Measurements from ENCODE around the gene HCN3. TPM values are rescaled to one million over a fixed set of nuclear protein-coding genes. Genes with fewer than 3 reads are reported as not detected.

Gene HCN3
- polyA plus RNA-seq, 1 of the 3 experiments (the other 2 are of a cell fraction), result 9.7 TPM

- TF ChIP-seq YY1 (IDR thresholded peaks at IDR 0.05; ENCODE audit: low read depth) (0 out of 2 replicates have a peak, but pooled peaks have one; percentile 45), SMC3 (IDR thresholded peaks at IDR 0.05; ENCODE audit: low read depth, low read length) (no peak), RCOR1 (IDR thresholded peaks at IDR 0.05; ENCODE audit: low read length) (no peak), RXRA (IDR thresholded peaks at IDR 0.05; ENCODE audit: borderline replicate concordance, low read depth) (no peak), PBX3 (IDR thresholded peaks at IDR 0.05) (peak; percentile 75), NRF1 (IDR thresholded peaks at IDR 0.05; ENCODE audit: low read depth, low read length) (0 out of 2 replicates have a peak, but pooled peaks have one; percentile 10), NFIC (IDR thresholded peaks at IDR 0.05; ENCODE audit: borderline replicate concordance) (no peak; the same call in 1 of the 2 replicates), CHD2 (IDR thresholded peaks at IDR 0.05; ENCODE audit: low read length, partially characterized antibody) (peak; percentile 99), POLR2AphosphoS5 (IDR thresholded peaks at IDR 0.05; ENCODE audit: low read depth, low read length) (peak; percentile 84), EP300 (IDR thresholded peaks at IDR 0.05; ENCODE audit: borderline replicate concordance in 1 of 2, low read depth in 1 of 2, low read length in 1 of 2) (no peak), EZH2phosphoT487 (IDR thresholded peaks at IDR 0.05; ENCODE audit: borderline replicate concordance, low read depth) (no peak), CTCF (IDR thresholded peaks at IDR 0.05) (no peak), FOSL2 (IDR thresholded peaks at IDR 0.05; ENCODE audit: borderline replicate concordance, low read depth) (no peak), REST (IDR thresholded peaks at IDR 0.05; ENCODE audit: low read depth, low read length) (no peak), USF1 (IDR thresholded peaks at IDR 0.05; ENCODE audit: borderline replicate concordance, low read depth) (peak; percentile 82; the same call in 1 of the 2 replicates), GABPA (IDR thresholded peaks at IDR 0.05; ENCODE audit: low read depth) (peak; percentile 69), ELF1 (IDR thresholded peaks at IDR 0.05) (peak; percentile 92), TCF12 (IDR thresholded peaks at IDR 0.05) (no peak)
These were observed 31.5 kb downstream of the HCN3 start, which contains the start of gene FDPS (continued) for GRCh38 chr1:155308493-155309422.
